H7 (cell line): ENCODE data around the gene EP400. TPM values are rescaled to one million over a fixed set of nuclear protein-coding genes. Genes with fewer than 3 reads are reported as not detected.
A peak's percentile ranks its signal among the peaks of the same experiment; 100 is the strongest.
"Not testable (repeated sequence)": the region's sequence is repeated elsewhere in the genome, so short reads cannot be mapped to it uniquely, and the experiment has no call there.

Experiments used
- DNase-seq: peaks from one replicate; pipeline ENCODE4 v3.0.0; 2012
- H3K27me3 ChIP-seq: 2 replicates; pipeline ENCODE4 v1.6.0; 2011; ENCODE audit warnings: mild to moderate bottlenecking, low read length; ENCODE audit not compliant: control insufficient read depth, insufficient read depth
- H3K36me3 ChIP-seq: replicated peaks from 2 replicates; pipeline ENCODE4 v1.5.1; 2011; ENCODE audit warnings: low read length; ENCODE audit not compliant: control insufficient read depth, insufficient read depth
- H3K4me3 ChIP-seq: 2 replicates; pipeline ENCODE4 v1.5.1; 2011; ENCODE audit warnings: low read depth, mild to moderate bottlenecking, control low read depth, low read length, moderate library complexity; ENCODE audit not compliant: insufficient read depth
- total RNA-seq: library from RNA; depleted of rRNA; stranded (reverse); fragments of >200 nt; shearing (Covaris generic); gene quantifications from 2 replicates; pipeline ENCODE4 v1.2.3, GENCODE V29; 2014

The EP400 gene
- total RNA-seq, 1 experiment from 2014 or later = 7.4 TPM

GRCh38 chr12:132100306-132101065 is 150.7 kb downstream of the EP400 start:
- DNase-seq = no peak
- H3K27me3 ChIP-seq = no peaks in the 10 kb centered on the region
- no peak overlapping the region for H3K4me3 ChIP-seq
- peaks cover 1% of the 10 kb centered on the region for H3K36me3 ChIP-seq

GRCh38 chr12:132102297-132102696 is 152.6 kb downstream of the EP400 start:
- Histone ChIP-seq H3K36me3 (peaks cover 1% of the 10 kb centered on the region), H3K4me3 (no peak overlapping the region), H3K27me3 (no peaks in the 10 kb centered on the region)
- no peak for DNase-seq

- not testable (repeated sequence) for DNase-seq, H3K36me3 ChIP-seq, H3K27me3 ChIP-seq, H3K4me3 ChIP-seq
These were observed 153.3 kb downstream of the EP400 start for GRCh38 chr12:132103072-132103471.

- no peaks in the 10 kb centered on the region for H3K27me3 ChIP-seq
- no peak overlapping the region for H3K4me3 ChIP-seq
- peaks cover 1% of the 10 kb centered on the region for H3K36me3 ChIP-seq
- peak; percentile 71 for DNase-seq
These were observed 154.0 kb downstream of the EP400 start for GRCh38 chr12:132103542-132104308.

- DNase-seq = no peak
- H3K36me3 ChIP-seq = peaks cover 5% of the 10 kb centered on the region
- no peak overlapping the region for H3K4me3 ChIP-seq
- H3K27me3 ChIP-seq = no peaks in the 10 kb centered on the region
These were observed 155.7 kb downstream of the EP400 start for GRCh38 chr12:132105467-132105866.

- DNase-seq = no peak
- Histone ChIP-seq H3K27me3 (no peaks in the 10 kb centered on the region), H3K36me3 (peaks cover 5% of the 10 kb centered on the region), H3K4me3 (no peak overlapping the region)
These were observed 157.2 kb downstream of the EP400 start for GRCh38 chr12:132106921-132107320.

- DNase-seq = peak; percentile 87
- no peaks in the 10 kb centered on the region for H3K27me3 ChIP-seq
- H3K4me3 ChIP-seq = no peak overlapping the region
These were observed 158.6 kb downstream of the EP400 start for GRCh38 chr12:132108211-132108832.

GRCh38 chr12:132109741-132110140 is 160.0 kb downstream of the EP400 start:
- H3K27me3 ChIP-seq = no peaks in the 10 kb centered on the region
- DNase-seq = no peak

More at GRCh38 chr12:132108211-132108832, 158.6 kb downstream of the EP400 start:
- H3K36me3 ChIP-seq = peaks cover 7% of the 10 kb centered on the region

GRCh38 chr12:132110677-132111076 is 160.9 kb downstream of the EP400 start:
- Histone ChIP-seq H3K36me3 (peaks cover 10% of the 10 kb centered on the region), H3K27me3 (no peaks in the 10 kb centered on the region), H3K4me3 (no peak overlapping the region)
- no peak for DNase-seq

More at GRCh38 chr12:132109741-132110140, 160.0 kb downstream of the EP400 start:
- Histone ChIP-seq H3K36me3 (peaks cover 11% of the 10 kb centered on the region), H3K4me3 (no peak overlapping the region)

GRCh38 chr12:132111654-132112304 is 162.0 kb downstream of the EP400 start:
- H3K36me3 ChIP-seq = peaks cover 11% of the 10 kb centered on the region
- no peaks in the 10 kb centered on the region for H3K27me3 ChIP-seq
- no peak overlapping the region for H3K4me3 ChIP-seq
- DNase-seq = no peak

- Histone ChIP-seq H3K27me3 (no peaks in the 10 kb centered on the region), H3K4me3 (no peak overlapping the region), H3K36me3 (peaks cover 11% of the 10 kb centered on the region)
- DNase-seq = no peak
These were observed 164.9 kb downstream of the EP400 start for GRCh38 chr12:132114667-132115066.

- H3K36me3 ChIP-seq = peaks cover 7% of the 10 kb centered on the region
- H3K27me3 ChIP-seq = no peaks in the 10 kb centered on the region
- DNase-seq = no peak
- H3K4me3 ChIP-seq = no peak overlapping the region
These were observed 165.8 kb downstream of the EP400 start for GRCh38 chr12:132115500-132115899.

- Histone ChIP-seq H3K36me3 (peaks cover 7% of the 10 kb centered on the region), H3K4me3 (no peak overlapping the region), H3K27me3 (no peaks in the 10 kb centered on the region)
- DNase-seq = no peak
These were observed 167.2 kb downstream of the EP400 start for GRCh38 chr12:132116709-132117557.

GRCh38 chr12:132117558-132117875 is 167.8 kb downstream of the EP400 start:
- H3K36me3 ChIP-seq = peaks cover 7% of the 10 kb centered on the region
- no peaks in the 10 kb centered on the region for H3K27me3 ChIP-seq
- H3K4me3 ChIP-seq = no peak overlapping the region
- DNase-seq = peak; percentile 90
